NB4 (cell line): ENCODE data around the gene GPR3.

Source experiments
- MYC ChIP-seq: IDR thresholded peaks from 2 replicates; pipeline ENCODE4 v1.6.1; 2011; ENCODE audit warnings: low read depth, low read length
- POLR2A ChIP-seq: IDR thresholded peaks from 2 replicates; pipeline ENCODE4 v1.6.1; 2011; ENCODE audit warnings: mild to moderate bottlenecking; ENCODE audit not compliant: insufficient read length; ENCODE audit errors: extremely low read depth
- TF ChIP-seq, protein P1 (sequence below): IDR thresholded peaks from one replicate; pipeline ENCODE4 v1.5.1; 2012; ENCODE audit warnings: low read depth, low read length

DNA sequence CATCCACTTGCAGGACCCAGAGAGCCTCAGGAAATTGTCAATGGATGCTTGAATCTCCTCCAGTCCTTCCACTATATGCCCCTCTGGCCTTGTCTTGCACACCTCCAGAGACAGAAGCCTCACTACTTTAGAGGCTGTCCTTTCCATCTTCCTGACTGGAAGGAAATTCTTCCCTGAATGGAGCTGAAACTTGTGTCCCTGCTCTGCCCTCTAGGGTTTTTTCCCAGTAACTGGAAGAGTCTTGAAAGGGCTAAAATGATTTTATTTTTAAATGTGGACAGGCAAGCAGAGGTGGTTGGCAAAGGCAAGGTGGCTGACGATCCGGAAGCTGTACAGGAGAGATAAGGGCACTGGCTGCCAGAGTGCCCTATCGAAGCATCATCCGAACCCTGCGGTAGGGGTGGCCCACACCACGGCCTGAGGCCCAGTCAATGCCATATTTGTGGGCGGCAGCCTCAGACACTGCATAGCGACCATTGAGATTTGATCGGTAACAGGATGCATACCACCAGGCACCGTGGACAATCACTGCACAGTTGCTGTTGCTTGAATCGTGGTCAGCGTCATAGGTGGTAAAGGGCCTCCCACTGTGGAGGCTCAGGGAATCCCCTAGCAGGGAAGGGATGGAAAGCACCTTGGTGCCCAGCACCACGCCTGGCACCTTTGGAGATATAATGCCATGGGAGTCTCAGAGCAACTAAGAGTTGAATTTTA lies 23.4 kb upstream of the GPR3 start:
- TF ChIP-seq POLR2A (no peak), MYC (no peak)
- TF ChIP-seq, protein P1, sequence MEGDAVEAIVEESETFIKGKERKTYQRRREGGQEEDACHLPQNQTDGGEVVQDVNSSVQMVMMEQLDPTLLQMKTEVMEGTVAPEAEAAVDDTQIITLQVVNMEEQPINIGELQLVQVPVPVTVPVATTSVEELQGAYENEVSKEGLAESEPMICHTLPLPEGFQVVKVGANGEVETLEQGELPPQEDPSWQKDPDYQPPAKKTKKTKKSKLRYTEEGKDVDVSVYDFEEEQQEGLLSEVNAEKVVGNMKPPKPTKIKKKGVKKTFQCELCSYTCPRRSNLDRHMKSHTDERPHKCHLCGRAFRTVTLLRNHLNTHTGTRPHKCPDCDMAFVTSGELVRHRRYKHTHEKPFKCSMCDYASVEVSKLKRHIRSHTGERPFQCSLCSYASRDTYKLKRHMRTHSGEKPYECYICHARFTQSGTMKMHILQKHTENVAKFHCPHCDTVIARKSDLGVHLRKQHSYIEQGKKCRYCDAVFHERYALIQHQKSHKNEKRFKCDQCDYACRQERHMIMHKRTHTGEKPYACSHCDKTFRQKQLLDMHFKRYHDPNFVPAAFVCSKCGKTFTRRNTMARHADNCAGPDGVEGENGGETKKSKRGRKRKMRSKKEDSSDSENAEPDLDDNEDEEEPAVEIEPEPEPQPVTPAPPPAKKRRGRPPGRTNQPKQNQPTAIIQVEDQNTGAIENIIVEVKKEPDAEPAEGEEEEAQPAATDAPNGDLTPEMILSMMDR, result no peak
